ENCODE results near the gene PLA2G4A. TPM values are rescaled to one million over a fixed set of nuclear protein-coding genes. Genes with fewer than 3 reads are reported as not detected.

The PLA2G4A gene
- total RNA-seq, 1 donor from 2014 or later = 0.10 TPM

GRCh38 chr1:186977266-186977957 is 148.7 kb downstream of the PLA2G4A start:
- H3K27me3 Mint-ChIP-seq (ENCODE audit: low read depth) = no peaks in the 10 kb centered on the region
- no peak for DNase-seq (ENCODE audit: low spot score)
- H3K4me3 Mint-ChIP-seq (ENCODE audit: unreplicated experiment) = no peak overlapping the region
- no peaks in the 10 kb centered on the region for H3K9me3 Mint-ChIP-seq (ENCODE audit: low read depth)
- H3K4me1 Mint-ChIP-seq (ENCODE audit: low read depth) = peaks cover 8% of the 10 kb centered on the region
- TF ChIP-seq CTCF (IDR thresholded peaks at IDR 0.05) = no peak
- no peak overlapping the region for H3K27ac Mint-ChIP-seq (ENCODE audit: unreplicated experiment)
- H3K36me3 Mint-ChIP-seq (ENCODE audit: low read depth) = no peaks in the 10 kb centered on the region

GRCh38 chr1:186978596-186979556 is 150.1 kb downstream of the PLA2G4A start:
- Mint-ChIP-seq H3K9me3 (ENCODE audit: low read depth) (no peaks in the 10 kb centered on the region), H3K4me3 (ENCODE audit: unreplicated experiment) (no peak overlapping the region), H3K27ac (ENCODE audit: unreplicated experiment) (no peak overlapping the region), H3K36me3 (ENCODE audit: low read depth) (no peaks in the 10 kb centered on the region), H3K4me1 (ENCODE audit: low read depth) (peaks cover 8% of the 10 kb centered on the region), H3K27me3 (ENCODE audit: low read depth) (no peaks in the 10 kb centered on the region)
- no peak for TF ChIP-seq CTCF (IDR thresholded peaks at IDR 0.05)
- DNase-seq (ENCODE audit: low spot score) = no peak

- no peak overlapping the region for H3K27ac Mint-ChIP-seq (ENCODE audit: unreplicated experiment)
- DNase-seq (ENCODE audit: low spot score) = no peak
- no peak overlapping the region for H3K4me3 Mint-ChIP-seq (ENCODE audit: unreplicated experiment)
- H3K9me3 Mint-ChIP-seq (ENCODE audit: low read depth) = no peaks in the 10 kb centered on the region
- no peaks in the 10 kb centered on the region for H3K36me3 Mint-ChIP-seq (ENCODE audit: low read depth)
- no peaks in the 10 kb centered on the region for H3K4me1 Mint-ChIP-seq (ENCODE audit: low read depth)
- no peak for TF ChIP-seq CTCF (IDR thresholded peaks at IDR 0.05)
- H3K27me3 Mint-ChIP-seq (ENCODE audit: low read depth) = peaks cover under 1% of the 10 kb centered on the region
These were observed 151.7 kb downstream of the PLA2G4A start for GRCh38 chr1:186980400-186980799.

- no peak overlapping the region for H3K27ac Mint-ChIP-seq (ENCODE audit: unreplicated experiment)
- H3K4me3 Mint-ChIP-seq (ENCODE audit: unreplicated experiment) = no peak overlapping the region
- TF ChIP-seq CTCF (IDR thresholded peaks at IDR 0.05) = no peak
- no peak for DNase-seq (ENCODE audit: low spot score)
- no peaks in the 10 kb centered on the region for H3K4me1 Mint-ChIP-seq (ENCODE audit: low read depth)
- H3K9me3 Mint-ChIP-seq (ENCODE audit: low read depth) = no peaks in the 10 kb centered on the region
- H3K27me3 Mint-ChIP-seq (ENCODE audit: low read depth) = peaks cover 7% of the 10 kb centered on the region
- H3K36me3 Mint-ChIP-seq (ENCODE audit: low read depth) = no peaks in the 10 kb centered on the region
These were observed 153.4 kb downstream of the PLA2G4A start for GRCh38 chr1:186982116-186982515.

GRCh38 chr1:186983327-186983726 is 154.6 kb downstream of the PLA2G4A start:
- no peaks in the 10 kb centered on the region for H3K4me1 Mint-ChIP-seq (ENCODE audit: low read depth)
- H3K27me3 Mint-ChIP-seq (ENCODE audit: low read depth) = peaks cover 9% of the 10 kb centered on the region
- no peaks in the 10 kb centered on the region for H3K36me3 Mint-ChIP-seq (ENCODE audit: low read depth)
- no peak overlapping the region for H3K4me3 Mint-ChIP-seq (ENCODE audit: unreplicated experiment)
- no peaks in the 10 kb centered on the region for H3K9me3 Mint-ChIP-seq (ENCODE audit: low read depth)
- no peak for TF ChIP-seq CTCF (IDR thresholded peaks at IDR 0.05)
- no peak overlapping the region for H3K27ac Mint-ChIP-seq (ENCODE audit: unreplicated experiment)
- DNase-seq (ENCODE audit: low spot score) = no peak
